Brain microvascular endothelial cell (primary cell): ENCODE measurements around the gene GPI.

Source experiments
- DNase-seq: peaks from one replicate; pipeline ENCODE4 v3.0.0-alpha.2; 2020
- H3K27ac ChIP-seq: fragments of 250-450 bp; sonication (Bioruptor Pico); 2 replicates; pipeline ENCODE4 v1.5.1; 2020; ENCODE audit warnings: mild to moderate bottlenecking, moderate library complexity
- H3K27me3 ChIP-seq: fragments of 250-450 bp; sonication (Bioruptor Pico); replicated peaks from 2 replicates; pipeline ENCODE4 v1.5.1; 2020; ENCODE audit warnings: mild to moderate bottlenecking
- H3K36me3 ChIP-seq: fragments of 250-450 bp; sonication (Bioruptor Pico); replicated peaks from 2 replicates; pipeline ENCODE4 v1.5.1; 2020; ENCODE audit warnings: mild to moderate bottlenecking
- H3K4me3 ChIP-seq: 2 replicates; pipeline ENCODE4 v1.5.1; 2011; ENCODE audit warnings: low read depth, mild to moderate bottlenecking, control low read depth, low read length, moderate library complexity
- CTCF ChIP-seq: IDR thresholded peaks from 2 replicates; pipeline ENCODE4 v1.5.1; 2011; ENCODE audit warnings: low read depth, mild to moderate bottlenecking, moderate library complexity, low read length, control low read depth, inconsistent platforms; ENCODE audit errors: missing control alignments
- in situ Hi-C: cut with HindIII; loops from 2 replicates; pipeline ENCODE4 v1.10.0; 2017; ENCODE audit warnings: low sequenced_read_pairs, low pct_ligation_motif_present

GPI gene

GRCh38 chr19:34370983-34371382, 6.0 kb downstream of the GPI start:
- no peak for TF ChIP-seq CTCF
- H3K4me3 ChIP-seq, result no peak overlapping the region
- H3K27ac ChIP-seq, result no peak overlapping the region
- no peak for DNase-seq
- H3K27me3 ChIP-seq, result no peaks in the 10 kb centered on the region
- in situ Hi-C loops, result no loop called here
- peaks cover 59% of the 10 kb centered on the region for H3K36me3 ChIP-seq

GRCh38 chr19:34373601-34374288, 8.7 kb downstream of the GPI start:
- H3K27me3 ChIP-seq, result no peaks in the 10 kb centered on the region
- in situ Hi-C loops, result no loop called here
- H3K4me3 ChIP-seq, result no peak overlapping the region
- peaks cover 55% of the 10 kb centered on the region for H3K36me3 ChIP-seq
- no peak for DNase-seq
- no peak overlapping the region for H3K27ac ChIP-seq
- no peak for TF ChIP-seq CTCF

GRCh38 chr19:34375598-34375997, 10.6 kb downstream of the GPI start:
- in situ Hi-C loops, result no loop called here
- no peak overlapping the region for H3K4me3 ChIP-seq
- no peak for DNase-seq
- TF ChIP-seq CTCF, result no peak
- H3K27me3 ChIP-seq, result no peaks in the 10 kb centered on the region
- peaks cover 58% of the 10 kb centered on the region for H3K36me3 ChIP-seq
- H3K27ac ChIP-seq, result no peak overlapping the region

GRCh38 chr19:34380639-34381241, 15.7 kb downstream of the GPI start:
- Histone ChIP-seq H3K27ac (no peak overlapping the region), H3K4me3 (no peak overlapping the region), H3K36me3 (peaks cover 82% of the 10 kb centered on the region), H3K27me3 (no peaks in the 10 kb centered on the region)
- in situ Hi-C loops, result no loop called here
- no peak for DNase-seq
- no peak for TF ChIP-seq CTCF

GRCh38 chr19:34381399-34382251, 16.6 kb downstream of the GPI start:
- Histone ChIP-seq H3K36me3 (peaks cover 85% of the 10 kb centered on the region), H3K4me3 (no peak overlapping the region), H3K27me3 (no peaks in the 10 kb centered on the region), H3K27ac (no peak overlapping the region)
- in situ Hi-C loops, result no loop called here
- TF ChIP-seq CTCF, result no peak
- DNase-seq, result no peak
